SU-DHL-6 (cell line): ENCODE results near the gene ZNF383.
"Not testable (repeated sequence)": the region's sequence is repeated elsewhere in the genome, so short reads cannot be mapped to it uniquely, and the experiment has no call there.

Experiments
- H2AFZ ChIP-seq: fragments of 200-600 bp; sonication (generic); 2 replicates; pipeline ENCODE4 v1.6.1; 2014; ENCODE audit warnings: low read depth, mild to moderate bottlenecking, moderate library complexity, mixed read lengths, antibody characterized with exemption, low read length; ENCODE audit not compliant: severe bottlenecking
- H3F3A ChIP-seq: fragments of 200-600 bp; shearing (Covaris generic); 2 replicates; pipeline ENCODE4 v1.6.0; 2016; ENCODE audit warnings: antibody characterized with exemption, mild to moderate bottlenecking; ENCODE audit not compliant: insufficient read depth
- H3K27ac ChIP-seq: fragments of 200-600 bp; sonication (generic); 2 replicates; pipeline ENCODE4 v1.5.1; 2016; ENCODE audit warnings: low read depth, mild to moderate bottlenecking, low read length, moderate library complexity, mixed read lengths
- H3K27me3 ChIP-seq: fragments of 200-600 bp; sonication (generic), shearing (Covaris generic); 2 replicates; pipeline ENCODE4 v1.6.0; 2014; ENCODE audit warnings: mild to moderate bottlenecking, low read length
- H3K36me3 ChIP-seq: fragments of 200-600 bp; sonication (generic); 2 replicates; pipeline ENCODE4 v1.6.1; 2014; ENCODE audit warnings: mild to moderate bottlenecking, low read length, mixed read lengths
- H3K4me2 ChIP-seq: fragments of 300-600, 200-600 bp; shearing (Covaris generic), sonication (generic); 2 replicates; pipeline ENCODE4 v1.6.0; 2014; ENCODE audit warnings: low read length, low read depth, mild to moderate bottlenecking; ENCODE audit not compliant: poor library complexity, severe bottlenecking
- H3K4me3 ChIP-seq: fragments of 200-600 bp; sonication (generic); 2 replicates; pipeline ENCODE4 v1.5.1; 2014; ENCODE audit warnings: antibody characterized with exemption, low read length, mild to moderate bottlenecking, mixed read lengths; ENCODE audit not compliant: insufficient read depth, poor library complexity, severe bottlenecking
- H3K79me2 ChIP-seq: fragments of 200-600 bp; sonication (generic); 2 replicates; pipeline ENCODE4 v1.6.1; 2014; ENCODE audit warnings: mild to moderate bottlenecking, low read length, moderate library complexity; ENCODE audit not compliant: insufficient read depth
- H3K9ac ChIP-seq: fragments of 200-600 bp; sonication (generic); 2 replicates; pipeline ENCODE4 v1.7.0; 2014; ENCODE audit warnings: mild to moderate bottlenecking, low read length
- H3K9me2 ChIP-seq: fragments of 200-600 bp; sonication (generic); replicated peaks from 2 replicates; pipeline ENCODE4 v1.6.1; 2014; ENCODE audit warnings: low read length; ENCODE audit not compliant: insufficient read depth
- H3K9me3 ChIP-seq: fragments of 200-600 bp; sonication (generic); 2 replicates; pipeline ENCODE4 v1.6.1; 2014; ENCODE audit warnings: low read length, mixed read lengths; ENCODE audit not compliant: insufficient read depth
- H4K20me1 ChIP-seq: fragments of 200-600 bp; sonication (generic); 2 replicates; pipeline ENCODE4 v1.6.1; 2014; ENCODE audit warnings: low read depth, mild to moderate bottlenecking, antibody characterized with exemption, low read length, moderate library complexity, mixed read lengths
- EZH2phosphoT487 ChIP-seq: fragments of 200-600 bp; sonication (generic), shearing (Covaris generic); conservative IDR thresholded peaks from 2 replicates; pipeline ENCODE4 v1.6.1; 2018; ENCODE audit warnings: mild to moderate bottlenecking, antibody characterized with exemption, low read length, moderate library complexity, mixed read lengths
- TF ChIP-seq, protein P1 (sequence below): fragments of 200-600 bp; sonication (generic); IDR thresholded peaks from one replicate; pipeline ENCODE4 v1.5.1; 2017; ENCODE audit warnings: antibody characterized with exemption, mild to moderate bottlenecking, low read length, moderate library complexity; ENCODE audit not compliant: insufficient read depth, poor library complexity, severe bottlenecking

Gene ZNF383

DNA sequence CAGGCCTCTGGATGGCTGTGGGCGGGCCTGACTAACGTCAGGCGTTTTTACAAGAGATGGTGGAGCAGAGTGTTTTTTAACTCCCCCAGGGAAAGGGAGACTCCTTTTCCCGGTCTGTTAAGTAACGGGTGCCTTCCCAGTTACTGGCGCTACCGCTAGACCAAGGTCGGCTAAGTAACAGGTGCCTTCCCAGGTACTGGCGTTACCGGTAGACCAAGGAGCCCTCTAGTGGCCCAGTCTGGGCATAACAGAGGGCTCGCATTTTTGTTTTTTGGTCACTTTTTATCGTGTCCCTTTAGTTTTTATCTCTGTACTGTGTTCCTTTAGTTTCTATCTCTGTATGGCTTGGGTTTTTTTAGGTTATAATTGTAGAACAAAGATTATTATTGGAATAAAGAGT is 10.0 kb downstream of the ZNF383 start:
- no peak overlapping the region for H3K27ac ChIP-seq
- no peak overlapping the region for H2AFZ ChIP-seq
- no peaks in the 10 kb centered on the region for H3K27me3 ChIP-seq
- H3F3A ChIP-seq = no peaks in the 10 kb centered on the region
- no peaks in the 10 kb centered on the region for H3K9me2 ChIP-seq
- H3K9me3 ChIP-seq = no peaks in the 10 kb centered on the region
- no peak overlapping the region for H3K4me3 ChIP-seq
- 0 out of 2 replicates have a peak, but pooled peaks cover 4% of the 10 kb centered on the region for H3K79me2 ChIP-seq
- TF ChIP-seq, protein P1, sequence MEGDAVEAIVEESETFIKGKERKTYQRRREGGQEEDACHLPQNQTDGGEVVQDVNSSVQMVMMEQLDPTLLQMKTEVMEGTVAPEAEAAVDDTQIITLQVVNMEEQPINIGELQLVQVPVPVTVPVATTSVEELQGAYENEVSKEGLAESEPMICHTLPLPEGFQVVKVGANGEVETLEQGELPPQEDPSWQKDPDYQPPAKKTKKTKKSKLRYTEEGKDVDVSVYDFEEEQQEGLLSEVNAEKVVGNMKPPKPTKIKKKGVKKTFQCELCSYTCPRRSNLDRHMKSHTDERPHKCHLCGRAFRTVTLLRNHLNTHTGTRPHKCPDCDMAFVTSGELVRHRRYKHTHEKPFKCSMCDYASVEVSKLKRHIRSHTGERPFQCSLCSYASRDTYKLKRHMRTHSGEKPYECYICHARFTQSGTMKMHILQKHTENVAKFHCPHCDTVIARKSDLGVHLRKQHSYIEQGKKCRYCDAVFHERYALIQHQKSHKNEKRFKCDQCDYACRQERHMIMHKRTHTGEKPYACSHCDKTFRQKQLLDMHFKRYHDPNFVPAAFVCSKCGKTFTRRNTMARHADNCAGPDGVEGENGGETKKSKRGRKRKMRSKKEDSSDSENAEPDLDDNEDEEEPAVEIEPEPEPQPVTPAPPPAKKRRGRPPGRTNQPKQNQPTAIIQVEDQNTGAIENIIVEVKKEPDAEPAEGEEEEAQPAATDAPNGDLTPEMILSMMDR = peak; percentile 45
- TF ChIP-seq EZH2phosphoT487 = no peak
- no peaks in the 10 kb centered on the region for H4K20me1 ChIP-seq
- no peak overlapping the region for H3K4me2 ChIP-seq
- no peak overlapping the region for H3K9ac ChIP-seq
- H3K36me3 ChIP-seq = peaks cover 54% of the 10 kb centered on the region

DNA sequence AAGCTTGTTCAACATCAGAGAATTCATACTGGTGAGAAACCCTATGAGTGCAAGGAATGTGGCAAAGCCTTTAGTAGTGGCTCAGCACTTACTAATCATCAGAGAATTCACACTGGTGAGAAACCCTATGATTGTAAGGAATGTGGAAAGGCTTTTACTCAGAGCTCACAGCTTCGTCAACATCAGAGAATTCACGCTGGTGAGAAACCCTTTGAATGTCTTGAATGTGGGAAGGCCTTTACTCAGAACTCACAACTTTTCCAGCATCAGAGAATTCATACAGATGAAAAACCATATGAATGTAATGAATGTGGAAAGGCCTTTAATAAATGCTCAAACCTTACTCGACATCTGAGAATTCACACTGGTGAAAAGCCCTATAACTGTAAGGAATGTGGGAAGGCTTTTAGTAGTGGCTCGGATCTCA is 25.2 kb downstream of the ZNF383 start:
- H4K20me1 ChIP-seq = no peaks in the 10 kb centered on the region
- no peak overlapping the region for H2AFZ ChIP-seq
- TF ChIP-seq EZH2phosphoT487 = no peak
- TF ChIP-seq, protein P1 = no peak
- H3K27me3 ChIP-seq = no peaks in the 10 kb centered on the region
- no peaks in the 10 kb centered on the region for H3K79me2 ChIP-seq
- no peak overlapping the region for H3K4me2 ChIP-seq
- no peaks in the 10 kb centered on the region for H3K9me2 ChIP-seq
- H3F3A ChIP-seq = no peaks in the 10 kb centered on the region; the same call in 1 of the 2 replicates
- no peak overlapping the region for H3K4me3 ChIP-seq
- H3K27ac ChIP-seq = no peak overlapping the region
- H3K36me3 ChIP-seq = peaks cover 56% of the 10 kb centered on the region
- H3K9me3 ChIP-seq = peaks cover 41% of the 10 kb centered on the region
- no peak overlapping the region for H3K9ac ChIP-seq

DNA sequence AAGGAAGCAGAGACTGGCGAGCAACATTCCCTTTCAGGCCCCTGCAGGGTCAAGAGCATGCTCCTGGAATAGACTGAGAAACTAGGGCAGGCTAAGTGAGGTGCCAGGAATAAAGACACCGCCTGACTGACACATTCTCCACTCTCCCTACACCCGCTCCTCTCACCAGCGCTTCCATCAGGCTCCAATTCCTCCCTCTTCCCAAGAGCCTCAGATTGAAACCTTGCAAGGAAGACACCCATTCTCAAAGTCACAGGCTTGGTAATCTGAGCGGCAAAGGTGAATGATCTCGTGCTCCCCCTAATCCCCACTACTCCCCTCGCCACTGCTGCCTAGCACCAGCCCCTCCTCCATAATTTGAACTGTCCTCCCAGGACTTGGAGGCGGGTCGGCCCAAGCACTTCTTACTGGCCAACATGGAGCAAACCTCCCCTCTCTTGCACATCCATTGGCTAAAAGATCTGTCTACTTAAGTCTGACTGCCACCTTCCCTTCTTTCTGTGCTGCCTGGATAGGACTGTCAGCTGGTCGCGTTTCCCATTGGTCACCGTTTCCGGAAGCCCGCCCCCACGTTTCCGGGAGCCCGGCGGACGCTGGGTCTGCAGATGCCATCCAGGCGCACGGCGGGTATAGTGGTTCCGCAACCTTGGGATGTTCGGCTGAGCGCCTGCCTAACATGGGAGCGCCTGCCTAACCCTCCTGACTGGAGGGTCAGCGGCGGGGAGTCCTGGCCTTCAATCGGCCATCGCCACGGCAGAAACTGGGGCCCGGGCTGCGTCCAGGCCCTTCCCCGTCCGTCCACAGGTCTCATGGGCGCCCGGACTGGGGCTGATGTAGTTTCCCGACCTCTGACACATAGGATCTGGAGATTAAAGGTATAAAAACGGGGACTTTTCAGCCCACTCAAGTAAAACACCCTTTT is 33.6 kb downstream of the ZNF383 start:
- Histone ChIP-seq H3K79me2 (0 out of 2 replicates have a peak, but pooled peaks cover 4% of the 10 kb centered on the region), H3K36me3 (no peaks in the 10 kb centered on the region; the same call in 1 of the 2 replicates), H3K4me2 (peak overlapping the region; percentile 61), H4K20me1 (no peaks in the 10 kb centered on the region), H3K9me2 (no peaks in the 10 kb centered on the region), H3K27ac (no peak overlapping the region), H3K9me3 (no peaks in the 10 kb centered on the region; the same call in 1 of the 2 replicates), H3F3A (no peaks in the 10 kb centered on the region), H3K9ac (peak overlapping the region; percentile 67), H3K4me3 (peak overlapping the region; percentile 84), H2AFZ (peak overlapping the region; percentile 68), H3K27me3 (no peaks in the 10 kb centered on the region)
- TF ChIP-seq, protein P1 = no peak
- TF ChIP-seq EZH2phosphoT487 = no peak

DNA sequence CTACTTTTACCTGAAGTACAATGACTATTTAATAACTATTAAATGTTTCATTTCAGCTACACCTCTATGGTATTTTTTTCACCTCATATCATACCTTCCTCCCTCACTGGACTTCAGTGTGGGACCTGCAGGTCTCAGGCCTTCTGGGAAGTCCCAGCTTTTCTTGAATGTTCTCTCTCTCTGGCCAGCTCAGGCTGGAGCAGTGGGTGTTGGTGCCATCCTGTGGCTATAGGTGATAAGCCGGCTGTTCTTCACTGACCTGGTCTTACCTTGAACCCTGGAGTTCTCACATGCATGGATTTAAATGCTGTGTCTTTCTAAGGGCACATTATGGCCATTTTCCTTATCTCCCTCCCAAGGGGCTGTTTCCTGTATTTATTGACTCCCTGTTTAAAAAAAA is 45.0 kb downstream of the ZNF383 start:
- not testable (repeated sequence) for H2AFZ ChIP-seq, H3K9me2 ChIP-seq, H3K9me3 ChIP-seq, H3K4me2 ChIP-seq, H3K36me3 ChIP-seq, H3K27me3 ChIP-seq, H3K27ac ChIP-seq, H3K79me2 ChIP-seq, H3F3A ChIP-seq, H3K4me3 ChIP-seq, H3K9ac ChIP-seq, H4K20me1 ChIP-seq

DNA sequence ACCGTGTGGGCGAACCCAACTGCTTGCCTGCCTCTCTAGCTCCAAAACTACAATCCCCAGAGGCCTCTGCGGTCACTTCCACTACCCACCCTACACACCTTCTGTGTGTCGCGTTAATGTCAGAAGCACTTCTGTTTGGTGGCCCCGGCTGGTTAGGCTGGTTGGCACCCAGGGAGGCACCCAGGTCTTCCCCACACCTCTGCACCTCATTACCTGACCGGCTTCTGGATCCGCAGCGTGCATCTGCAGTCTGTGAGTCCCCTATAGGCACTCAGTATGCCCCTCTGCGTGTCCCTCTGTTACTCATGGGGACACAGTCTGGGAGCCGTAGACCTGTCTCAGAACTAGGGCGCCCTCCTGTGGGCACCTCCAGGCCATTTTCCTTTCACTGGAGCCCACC is 49.0 kb downstream of the ZNF383 start:
- H2AFZ ChIP-seq, H3K9me3 ChIP-seq, H3K4me2 ChIP-seq, H3F3A ChIP-seq, H3K9ac ChIP-seq, H3K36me3 ChIP-seq, H4K20me1 ChIP-seq, H3K27me3 ChIP-seq, H3K79me2 ChIP-seq, H3K9me2 ChIP-seq, H3K27ac ChIP-seq, H3K4me3 ChIP-seq: not testable (repeated sequence)
